H1 (cell line): ENCODE data around the gene ZYG11B. TPM values are rescaled to one million over a fixed set of nuclear protein-coding genes. Genes with fewer than 3 reads are reported as not detected.

Source experiments
- CTCF ChIA-PET: fragments of 300-600 bp; sonication (Branson Sonifier 250); formaldehyde crosslinking; loops from one replicate; lab custom pipeline; 2021; ENCODE audit not compliant: partially characterized antibody; lab: Charles Lee
- POLR2A ChIA-PET: fragments of 300-600 bp; sonication (Branson Sonifier 250); formaldehyde crosslinking; loops from one replicate; lab custom pipeline; 2021; ENCODE audit warnings: inconsistent platforms; ENCODE audit not compliant: partially characterized antibody; lab: Charles Lee
- DNase-seq, 2 experiments: peaks; one replicate each; pipeline versions ENCODE4 v3.0.0 to v3.0.0-alpha.2; 2010 to 2022; ENCODE audit warnings: low spot score in 2 of 2, low read depth in 1 of 2, mixed read lengths in 1 of 2
- FAIRE-seq: peaks from 2 replicates; lab custom pipeline; 2011; peaks lifted over from hg19 to GRCh38; lab: Jason Lieb, UNC
- H2AFZ ChIP-seq: 2 replicates; pipeline ENCODE4 v1.8.1; 2012; ENCODE audit warnings: low read length, inconsistent platforms
- H2AK5ac ChIP-seq: 2 replicates; pipeline ENCODE4 v1.6.1; 2013; ENCODE audit warnings: low read depth, low read length
- H2BK120ac ChIP-seq: replicated peaks from 2 replicates; pipeline ENCODE3; 2013; ENCODE audit warnings: low read depth, low read length, inconsistent platforms
- H2BK12ac ChIP-seq: 2 replicates; pipeline ENCODE4 v1.6.1; 2013; ENCODE audit warnings: low read depth, low read length
- H2BK15ac ChIP-seq: 2 replicates; pipeline ENCODE4 v1.6.1; 2013; ENCODE audit warnings: low read length
- H2BK20ac ChIP-seq: 2 replicates; pipeline ENCODE4 v1.6.1; 2013; ENCODE audit warnings: low read length
- H2BK5ac ChIP-seq: 2 replicates; pipeline ENCODE4 v1.6.1; 2013; ENCODE audit warnings: low read depth, low read length
- H3K14ac ChIP-seq: 2 replicates; pipeline ENCODE4 v1.6.1; 2013; ENCODE audit warnings: inconsistent platforms; ENCODE audit not compliant: insufficient read length
- H3K18ac ChIP-seq: 2 replicates; pipeline ENCODE4 v1.6.1; 2013; ENCODE audit warnings: low read length; ENCODE audit errors: extremely low read depth
- H3K23ac ChIP-seq: 2 replicates; pipeline ENCODE4 v1.6.1; 2013; ENCODE audit warnings: inconsistent platforms; ENCODE audit not compliant: insufficient read length
- H3K23me2 ChIP-seq: 2 replicates; pipeline ENCODE4 v1.6.1; 2013; ENCODE audit warnings: low read depth, low read length
- H3K27ac ChIP-seq: 2 replicates; pipeline ENCODE4 v1.6.1; 2011; ENCODE audit warnings: low read depth, low read length, inconsistent platforms
- H3K27me3 ChIP-seq, 4 experiments: replicated peaks in 1 of 4; 1 replicate in 1 of 4; 2 replicates in 3 of 4; pipeline versions ENCODE4 v1.6.1 to v1.8.1; 2011 to 2013; ENCODE audit warnings: low read length in 3 of 4, mild to moderate bottlenecking in 3 of 4, inconsistent platforms in 2 of 4, mixed read lengths in 2 of 4, moderate library complexity in 1 of 4; ENCODE audit not compliant: control insufficient read depth in 3 of 4, insufficient read depth in 3 of 4; ENCODE audit errors: extremely low read depth in 1 of 4
- H3K36me3 ChIP-seq, 4 experiments: 2 replicates each; pipeline versions ENCODE4 v1.6.1 to v1.8.1; 2011 to 2013; ENCODE audit warnings: mild to moderate bottlenecking in 4 of 4, low read length in 3 of 4, moderate library complexity in 2 of 4, control low read depth in 1 of 4, inconsistent platforms in 1 of 4; ENCODE audit not compliant: insufficient read depth in 4 of 4, control insufficient read depth in 2 of 4
- H3K4ac ChIP-seq: replicated peaks from 2 replicates; pipeline ENCODE3; 2013; ENCODE audit warnings: low read length, low read depth, mixed read lengths, inconsistent platforms; ENCODE audit not compliant: insufficient read length
- H3K4me1 ChIP-seq, 4 experiments: replicated peaks in 1 of 4; 1 replicate in 1 of 4; 2 replicates in 3 of 4; pipeline versions ENCODE4 v1.6.1 to v1.8.1; 2011 to 2013; ENCODE audit warnings: low read length in 3 of 4, inconsistent platforms in 2 of 4, mixed read lengths in 1 of 4; ENCODE audit not compliant: insufficient read depth in 4 of 4, control insufficient read depth in 3 of 4
- H3K4me2 ChIP-seq, 2 experiments: 2 replicates each; pipeline versions ENCODE4 v1.6.1 to v1.8.1; 2011 to 2013; ENCODE audit warnings: low read depth in 2 of 2, low read length in 2 of 2, control low read depth in 1 of 2, inconsistent platforms in 1 of 2, mild to moderate bottlenecking in 1 of 2; ENCODE audit not compliant: insufficient read depth in 1 of 2
- H3K4me3 ChIP-seq, 4 experiments: fragments of 200-600, 300-600 bp in 1 of 4; sonication (generic), shearing (Covaris generic), sonication (Bioruptor Twin) in 1 of 4; 2 replicates each; pipeline versions ENCODE4 v1.5.1 to v1.8.1; 2011 to 2016; ENCODE audit warnings: low read length in 4 of 4, low read depth in 3 of 4, control low read depth in 2 of 4, inconsistent platforms in 2 of 4, mild to moderate bottlenecking in 2 of 4, mixed read lengths in 1 of 4, moderate library complexity in 1 of 4; ENCODE audit not compliant: insufficient read depth in 2 of 4; ENCODE audit errors: extremely low read depth in 1 of 4
- H3K56ac ChIP-seq: replicated peaks from 2 replicates; pipeline ENCODE3; 2013; ENCODE audit warnings: low read depth, mild to moderate bottlenecking, mixed read lengths, low read length, inconsistent platforms; ENCODE audit not compliant: insufficient read length
- H3K79me1 ChIP-seq: 2 replicates; pipeline ENCODE4 v1.6.1; 2013; ENCODE audit warnings: low read depth, low read length, control low read depth
- H3K79me2 ChIP-seq, 2 experiments: 2 replicates each; pipeline versions ENCODE4 v1.6.1 to v1.8.1; 2012 to 2013; ENCODE audit warnings: low read length in 2 of 2, mild to moderate bottlenecking in 2 of 2, inconsistent platforms in 1 of 2; ENCODE audit not compliant: insufficient read depth in 2 of 2, control insufficient read depth in 1 of 2
- H3K9ac ChIP-seq, 4 experiments: replicated peaks in 1 of 4; 1 replicate in 1 of 4; 2 replicates in 3 of 4; pipeline versions ENCODE4 v1.6.1 to v1.8.1; 2011 to 2013; ENCODE audit warnings: low read depth in 3 of 4, low read length in 3 of 4, control low read depth in 2 of 4, mild to moderate bottlenecking in 2 of 4, moderate library complexity in 2 of 4, inconsistent platforms in 1 of 4; ENCODE audit errors: extremely low read depth in 1 of 4
- H3K9me3 ChIP-seq, 2 experiments: 2 replicates each; pipeline versions ENCODE4 v1.6.1 to v1.8.1; 2012 to 2013; ENCODE audit warnings: mild to moderate bottlenecking in 2 of 2, moderate library complexity in 2 of 2, control low read depth in 1 of 2, inconsistent platforms in 1 of 2, low read depth in 1 of 2, low read length in 1 of 2, mixed read lengths in 1 of 2; ENCODE audit not compliant: insufficient read depth in 2 of 2
- H4K20me1 ChIP-seq, 2 experiments: replicated peaks in 1 of 2; 2 replicates each; pipeline versions ENCODE3 to v1.8.1; 2011 to 2013; ENCODE audit warnings: inconsistent platforms in 2 of 2, low read length in 2 of 2, mild to moderate bottlenecking in 1 of 2; ENCODE audit not compliant: insufficient read depth in 2 of 2, control insufficient read depth in 1 of 2
- H4K5ac ChIP-seq: 2 replicates; pipeline ENCODE4 v1.6.1; 2013; ENCODE audit warnings: low read length, low read depth, mixed read lengths, inconsistent platforms; ENCODE audit not compliant: insufficient read length
- H4K8ac ChIP-seq: 2 replicates; pipeline ENCODE4 v1.8.0; 2013; ENCODE audit warnings: mild to moderate bottlenecking, moderate library complexity, low read length, inconsistent platforms; ENCODE audit not compliant: insufficient read depth; ENCODE audit errors: extremely low read depth
- H4K91ac ChIP-seq: replicated peaks from 2 replicates; pipeline ENCODE3; 2013; ENCODE audit warnings: low read length, mixed read lengths, inconsistent platforms; ENCODE audit not compliant: insufficient read length
- EZH2 ChIP-seq: fragments of 200-600 bp; sonication (generic); IDR thresholded peaks from 2 replicates; pipeline ENCODE4 v1.7.1; 2012; ENCODE audit warnings: low read depth, mild to moderate bottlenecking, moderate library complexity, low read length, inconsistent platforms; ENCODE audit not compliant: severe bottlenecking
- WGBS, 2 experiments: shearing (Covaris generic) in 1 of 2; methylation state at CpG; one replicate each; pipeline versions ENCODE4 v1.1.6 to v1.1.7; 2013 to 2015; ENCODE audit warnings: low lambda C conversion rate in 2 of 2, mixed read lengths in 2 of 2, inconsistent platforms in 1 of 2, low coverage in 1 of 2, missing lambda C conversion rate in 1 of 2; ENCODE audit not compliant: insufficient replicate concordance in 2 of 2, insufficient coverage in 1 of 2, insufficient read length in 1 of 2; ENCODE audit errors: extremely low coverage in 1 of 2, missing lambda C conversion rate in 1 of 2; 5-methylcytosine and 5-hydroxymethylcytosine counted together
- polyA plus RNA-seq, 7 experiments: library from polyadenylated mRNA; depleted of rRNA in 3 of 7; stranded (reverse) in 5 of 7; unstranded in 2 of 7; fragments of >200 nt in 5 of 7; fragments of 200-250 nt in 2 of 7; gene quantifications; 1 replicate in 5 of 7; 2 replicates in 1 of 7; 4 replicates in 1 of 7; pipeline versions ENCODE4 v1.2.1 to v1.2.3, GENCODE V29; 2011 to 2013; ENCODE audit warnings: missing spikeins in 2 of 7, mixed read lengths in 2 of 7
- total RNA-seq: library from RNA; stranded (reverse); fragmentation: NEBNext Ultra II Directional; extraction: Animal tissue kit (Norgen Biotek cat#: 25700); gene quantifications from 2 replicates; pipeline ENCODE4 v1.2.1, GENCODE V29; 2021
- TF ChIP-seq, protein P1 (sequence below): IDR thresholded peaks from 2 replicates; pipeline ENCODE4 v1.6.1; 2011; ENCODE audit warnings: low read depth, mild to moderate bottlenecking, low read length; ENCODE audit not compliant: insufficient read depth

Gene ZYG11B
- total and polyA plus RNA-seq, 2 of the 8 experiments (the other 6 are each of a cell fraction or from before 2014, with no cell fraction given), result 4.4 to 20.9 TPM

DNA sequence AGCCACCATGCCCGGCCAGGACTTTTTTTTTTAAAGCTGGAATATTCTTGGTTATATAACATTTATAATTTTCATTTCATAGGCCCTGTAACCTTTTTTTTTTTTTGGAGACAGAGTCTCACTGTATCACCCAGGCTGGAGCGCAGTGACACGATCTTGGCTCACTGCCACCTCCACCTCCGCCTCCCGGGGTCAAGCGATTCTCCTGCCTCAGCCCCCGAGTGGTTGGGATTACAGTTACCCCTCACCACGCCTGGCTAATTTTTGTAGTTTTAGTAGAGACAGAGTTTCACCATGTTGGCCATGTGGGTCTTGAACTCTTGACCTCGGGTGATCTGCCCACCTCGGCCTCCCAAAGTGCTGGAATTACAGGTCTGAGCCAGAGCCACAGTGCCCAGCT lies 12.6 kb downstream of the ZYG11B start:
- Histone ChIP-seq H3K56ac (no peak overlapping the region), H3K36me3 (no peaks in the 10 kb centered on the region; a peak in 1 of 8 replicates), H2AFZ (no peak overlapping the region), H2BK20ac (no peak overlapping the region), H4K8ac (no peak overlapping the region), H3K4me3 (no peak overlapping the region), H3K27ac (no peak overlapping the region), H4K5ac (no peak overlapping the region), H4K91ac (no peak overlapping the region), H2BK12ac (no peak overlapping the region), H3K4ac (no peak overlapping the region), H3K4me1 (no peaks in the 10 kb centered on the region), H3K9me3 (peaks cover 0 to 3% of the 10 kb centered on the region in 2 experiments; a peak in 1 of 4 replicates), H3K23ac (no peak overlapping the region), H3K79me2 (peaks cover 0 to 10% of the 10 kb centered on the region in 2 experiments; a peak in 2 of 4 replicates), H3K79me1 (no peaks in the 10 kb centered on the region), H3K23me2 (no peaks in the 10 kb centered on the region), H3K14ac (no peak overlapping the region), H3K4me2 (no peak overlapping the region), H2BK15ac (no peak overlapping the region), H2BK120ac (no peak overlapping the region), H2BK5ac (no peak overlapping the region), H2AK5ac (no peak overlapping the region), H3K9ac (no peak overlapping the region), H3K27me3 (no peaks in the 10 kb centered on the region), H4K20me1 (peaks cover 1 to 2% of the 10 kb centered on the region in 2 experiments), H3K18ac (no peak overlapping the region)
- 89% methylated on average over 10 of the region's 10 CpGs; no CpG with 5 or more reads in 1 of the 2 experiments for WGBS, 2 experiments
- TF ChIP-seq, protein P1, sequence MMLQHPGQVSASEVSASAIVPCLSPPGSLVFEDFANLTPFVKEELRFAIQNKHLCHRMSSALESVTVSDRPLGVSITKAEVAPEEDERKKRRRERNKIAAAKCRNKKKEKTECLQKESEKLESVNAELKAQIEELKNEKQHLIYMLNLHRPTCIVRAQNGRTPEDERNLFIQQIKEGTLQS, result no peak
- no peak for TF ChIP-seq EZH2
- FAIRE-seq (no peak), DNase-seq (no peak)
- ChIA-PET POLR2A (interaction anchor here (0.6 to 1.6 kb wide), 3 partner anchors 10 to 82 kb away, joined by 3 to 7 read pairs (median 4); partner anchors contain the start of gene ZYG11B), CTCF (interaction anchor here (1.3 kb wide), 1 partner anchor 36 kb away, joined by 3 read pairs; no protein-coding TSS in a partner anchor)
